ENCODE measurements around the gene ZBTB8B.

DNA sequence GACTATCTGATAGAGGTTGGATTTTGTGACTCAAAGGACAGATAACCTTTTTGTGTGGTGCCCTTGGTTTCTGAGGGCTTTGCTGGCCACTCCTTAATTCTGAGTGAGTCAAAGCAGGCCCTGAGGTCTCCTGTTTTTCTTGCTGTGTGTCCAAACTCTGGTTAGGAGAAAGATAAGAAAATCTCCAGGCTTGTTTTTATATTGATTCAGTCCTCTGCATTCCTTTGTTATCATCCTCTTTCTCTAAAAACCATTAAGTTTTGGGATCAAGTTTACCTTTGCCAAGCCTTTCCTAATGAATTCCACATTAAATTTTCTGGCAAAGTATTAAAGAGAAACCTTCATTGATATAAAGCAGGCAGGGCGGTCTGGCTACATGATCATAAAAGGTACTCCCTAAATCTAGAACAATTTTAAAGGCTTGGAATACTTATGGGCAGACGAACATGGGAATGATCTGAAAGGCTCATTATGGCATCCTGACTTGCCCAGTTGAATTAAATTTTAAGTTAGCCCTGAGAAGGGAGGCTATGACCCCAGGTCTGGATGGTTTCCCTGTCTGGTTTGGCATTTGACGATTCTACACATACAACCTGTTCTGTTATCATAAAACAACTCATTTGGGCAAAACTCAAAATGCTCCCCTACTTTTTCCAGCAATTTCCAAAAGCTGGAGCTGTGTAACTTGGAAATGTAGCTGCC, 20.8 kb downstream of the ZBTB8B start:
- TF ChIP-seq, protein P1, sequence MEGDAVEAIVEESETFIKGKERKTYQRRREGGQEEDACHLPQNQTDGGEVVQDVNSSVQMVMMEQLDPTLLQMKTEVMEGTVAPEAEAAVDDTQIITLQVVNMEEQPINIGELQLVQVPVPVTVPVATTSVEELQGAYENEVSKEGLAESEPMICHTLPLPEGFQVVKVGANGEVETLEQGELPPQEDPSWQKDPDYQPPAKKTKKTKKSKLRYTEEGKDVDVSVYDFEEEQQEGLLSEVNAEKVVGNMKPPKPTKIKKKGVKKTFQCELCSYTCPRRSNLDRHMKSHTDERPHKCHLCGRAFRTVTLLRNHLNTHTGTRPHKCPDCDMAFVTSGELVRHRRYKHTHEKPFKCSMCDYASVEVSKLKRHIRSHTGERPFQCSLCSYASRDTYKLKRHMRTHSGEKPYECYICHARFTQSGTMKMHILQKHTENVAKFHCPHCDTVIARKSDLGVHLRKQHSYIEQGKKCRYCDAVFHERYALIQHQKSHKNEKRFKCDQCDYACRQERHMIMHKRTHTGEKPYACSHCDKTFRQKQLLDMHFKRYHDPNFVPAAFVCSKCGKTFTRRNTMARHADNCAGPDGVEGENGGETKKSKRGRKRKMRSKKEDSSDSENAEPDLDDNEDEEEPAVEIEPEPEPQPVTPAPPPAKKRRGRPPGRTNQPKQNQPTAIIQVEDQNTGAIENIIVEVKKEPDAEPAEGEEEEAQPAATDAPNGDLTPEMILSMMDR (IDR thresholded peaks at IDR 0.05), result no peak
- TF ChIP-seq POLR2A (IDR thresholded peaks at IDR 0.05), result no peak

Measured in breast epithelium (tissue), 3 donors.